NCI-H2029 (cell line): ENCODE measurements around the gene TBC1D2.

Experiments
- DNase-seq: peaks from one replicate; lab custom pipeline; 2025; lab: John Stamatoyannopoulos, UW

TBC1D2 gene

DNA sequence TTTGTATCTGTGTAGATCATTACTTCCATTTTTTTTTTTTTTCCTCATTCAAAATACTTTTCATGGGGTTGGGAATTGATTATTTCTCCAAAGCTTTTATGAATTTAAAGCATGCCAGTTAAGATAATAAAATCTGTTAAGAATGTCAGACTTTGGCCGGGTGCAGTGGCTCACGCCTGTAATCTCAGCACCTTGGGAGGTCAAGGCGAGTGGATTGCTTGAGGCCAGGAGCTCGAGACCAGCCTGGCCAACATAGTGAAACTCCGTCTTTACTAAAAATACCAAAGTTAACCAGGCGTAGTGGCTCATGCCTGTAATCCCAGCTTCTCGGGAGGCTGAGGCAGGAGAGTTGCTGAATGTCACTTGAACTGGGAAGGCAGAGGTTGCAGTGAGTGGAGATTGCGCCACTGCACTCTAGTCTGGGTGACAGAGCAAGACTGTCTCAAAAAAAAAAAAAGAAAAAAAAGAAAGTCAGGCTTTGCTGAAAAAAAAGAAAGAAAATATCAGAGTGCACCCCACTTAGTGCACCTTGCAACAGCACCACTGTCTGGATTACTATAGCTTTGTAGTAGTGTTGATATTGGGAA is 18.5 kb downstream of the TBC1D2 start:
- DNase-seq = no peak

DNA sequence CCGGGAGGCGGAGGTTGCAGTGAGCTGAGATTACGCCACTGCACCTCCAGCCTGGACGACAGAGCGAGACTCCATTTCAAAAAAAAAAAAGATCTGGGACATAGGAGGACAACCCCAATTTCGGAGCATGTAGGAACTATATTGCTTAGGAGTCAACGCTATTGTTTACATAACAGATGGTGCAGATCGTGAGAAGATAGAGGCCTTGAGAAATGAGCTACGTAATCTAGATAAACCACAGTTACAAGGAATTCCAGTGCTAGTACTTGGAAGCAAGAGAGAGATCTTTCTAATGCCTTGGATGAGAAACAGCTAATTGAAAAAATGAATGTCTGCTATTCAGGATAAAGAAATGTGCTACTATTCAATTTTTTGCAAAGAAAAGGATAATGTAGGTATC is 20.3 kb downstream of the TBC1D2 start:
- no peak for DNase-seq

DNA sequence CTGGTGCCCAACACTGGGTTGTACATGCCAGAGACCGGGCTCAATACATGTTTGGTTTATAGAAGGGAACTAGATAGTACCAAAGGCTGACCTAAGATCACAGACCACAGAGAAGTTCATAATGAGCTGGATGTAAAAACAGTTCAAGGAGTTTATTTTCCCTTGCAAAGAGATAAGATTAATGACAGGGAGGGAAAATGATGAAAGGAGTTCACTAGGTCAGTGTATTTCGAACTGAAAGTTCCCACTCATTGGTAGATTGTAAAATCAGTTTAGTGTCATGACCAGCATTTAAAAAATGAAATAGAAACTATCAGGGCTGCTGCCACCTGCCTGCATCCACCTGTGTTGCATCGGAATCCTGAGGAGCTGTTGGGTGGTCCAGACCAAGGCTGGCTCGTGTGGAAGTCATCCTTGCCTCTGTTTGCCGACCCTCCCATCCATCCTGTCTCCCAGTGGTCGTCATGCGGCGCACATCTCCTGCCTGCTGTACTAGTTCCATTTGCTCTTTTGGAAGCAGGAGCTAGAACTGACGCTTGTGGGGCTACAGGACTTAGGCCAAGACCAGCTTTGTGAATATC is 21.1 kb downstream of the TBC1D2 start:
- DNase-seq = no peak

DNA sequence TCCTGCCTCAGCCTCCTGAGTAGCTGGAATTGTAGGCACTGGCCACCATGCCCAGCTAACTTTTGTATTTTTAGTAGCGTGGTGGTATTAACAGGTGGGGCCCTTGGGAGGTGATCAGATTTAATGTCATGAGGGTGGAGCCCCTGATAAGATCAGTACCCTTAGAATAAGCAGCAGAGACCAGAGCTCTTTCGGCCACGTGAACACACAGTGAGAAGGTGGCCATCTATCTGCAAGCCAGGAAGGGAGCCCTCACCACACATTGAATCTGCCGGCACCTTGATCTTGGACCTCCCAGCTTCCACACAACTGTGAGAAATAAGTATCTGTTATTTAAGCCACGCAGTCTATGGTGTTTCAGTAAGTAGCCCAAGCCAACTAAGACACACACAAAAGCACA is 22.5 kb downstream of the TBC1D2 start:
- no peak for DNase-seq

DNA sequence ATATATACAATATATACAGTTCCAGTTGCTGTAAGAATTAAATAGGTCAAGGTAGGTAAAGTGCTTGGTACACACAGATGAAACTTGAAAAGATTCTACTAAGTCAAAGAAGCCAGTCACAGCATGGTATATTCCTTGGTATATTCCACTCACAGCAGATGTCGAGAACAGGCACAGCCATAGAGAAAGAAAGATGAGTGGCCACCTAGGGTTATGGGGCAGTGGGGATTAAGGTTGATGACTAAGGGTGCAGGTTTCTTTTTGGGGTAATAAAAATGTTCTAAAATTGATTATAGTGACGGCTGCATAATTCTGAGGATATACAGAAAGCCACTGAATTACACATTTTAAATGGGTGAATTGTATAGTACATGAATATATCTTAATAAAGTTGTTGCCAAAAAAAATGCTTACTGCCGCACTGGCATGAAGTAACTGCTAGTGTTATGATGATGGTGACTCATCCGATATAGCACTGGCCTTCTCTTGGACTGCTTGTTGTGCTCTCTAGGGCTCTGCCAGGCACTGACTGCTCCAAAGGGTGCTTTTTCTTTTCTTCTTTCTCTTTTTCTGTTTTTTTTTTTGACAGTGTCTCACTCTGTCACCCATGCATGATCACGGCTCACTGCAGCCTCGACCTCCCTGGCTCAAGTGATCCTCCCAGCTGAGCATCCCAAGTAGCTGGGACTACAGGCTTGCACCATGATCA is 23.5 kb downstream of the TBC1D2 start:
- no peak for DNase-seq

DNA sequence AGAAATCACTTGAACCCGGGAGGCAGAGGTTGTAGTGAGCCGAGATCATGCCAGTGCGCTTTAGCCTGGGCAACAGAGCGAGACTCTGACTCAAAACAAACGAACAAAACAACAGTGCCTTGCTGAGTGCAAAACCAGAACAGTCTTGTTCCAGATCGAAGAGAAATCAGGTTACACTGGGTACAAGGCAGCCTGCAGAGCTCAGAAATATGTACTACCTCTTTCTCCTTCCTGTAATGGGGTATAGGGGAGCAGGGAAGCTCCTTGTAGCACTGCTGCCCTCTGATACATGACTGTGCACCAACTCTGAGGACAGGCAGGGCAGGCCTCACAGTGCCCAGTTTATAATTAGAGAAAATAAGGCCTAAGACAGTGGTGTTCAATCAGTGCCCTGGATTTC is 24.7 kb downstream of the TBC1D2 start:
- no peak for DNase-seq

DNA sequence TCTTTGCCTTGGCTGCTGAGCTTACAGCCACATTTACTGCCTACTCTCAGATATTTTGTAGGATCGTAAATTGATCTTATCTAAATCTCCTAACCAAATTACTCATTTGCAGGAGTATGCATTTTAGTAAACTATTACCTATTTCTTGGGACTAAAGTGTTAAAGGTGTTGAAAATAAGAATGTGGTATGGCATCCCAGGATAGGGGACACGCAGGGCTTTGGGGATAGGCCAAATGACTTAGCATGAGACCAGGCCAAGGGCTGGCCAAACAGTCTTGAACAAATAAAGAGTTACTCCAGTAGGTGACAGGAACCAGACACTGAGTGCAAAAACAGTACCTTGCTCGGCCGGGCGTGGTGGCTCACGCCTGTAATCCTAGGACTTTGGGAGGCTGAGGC is 25.1 kb downstream of the TBC1D2 start:
- no peak for DNase-seq

DNA sequence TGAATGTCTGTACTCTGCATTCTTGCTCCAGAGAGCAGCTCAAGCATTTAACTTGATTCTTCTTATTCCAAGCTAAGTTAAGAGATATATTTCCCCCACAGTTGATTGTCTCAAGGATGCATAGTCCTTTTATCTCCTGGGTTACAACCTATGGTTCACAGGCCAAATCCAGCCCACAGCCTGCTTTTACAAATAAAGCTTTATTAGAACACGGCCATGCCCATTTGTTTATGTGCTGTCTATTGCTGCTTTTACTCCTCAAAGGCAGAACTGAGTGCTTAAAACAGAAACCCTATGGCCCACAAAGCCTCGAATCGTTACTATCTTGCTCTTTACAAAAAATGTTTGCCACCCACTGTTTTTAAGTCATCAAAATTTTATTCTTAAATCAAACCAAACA is 25.8 kb downstream of the TBC1D2 start:
- DNase-seq = no peak

DNA sequence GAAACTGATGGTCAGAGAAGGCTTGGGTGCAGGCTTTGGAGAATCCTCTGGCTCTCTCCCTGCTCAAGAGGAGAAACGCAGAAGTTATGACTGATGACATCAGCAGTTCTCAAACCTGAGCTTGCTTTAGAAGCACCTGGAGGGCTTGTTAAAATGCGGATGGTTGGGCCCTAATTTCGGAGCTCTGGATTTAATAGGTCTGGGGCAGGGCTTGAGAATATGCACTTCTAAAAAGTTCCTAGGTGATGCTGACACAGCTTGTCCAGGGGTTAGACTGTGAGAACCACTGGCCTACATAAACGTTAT is 26.4 kb downstream of the TBC1D2 start:
- DNase-seq = no peak

DNA sequence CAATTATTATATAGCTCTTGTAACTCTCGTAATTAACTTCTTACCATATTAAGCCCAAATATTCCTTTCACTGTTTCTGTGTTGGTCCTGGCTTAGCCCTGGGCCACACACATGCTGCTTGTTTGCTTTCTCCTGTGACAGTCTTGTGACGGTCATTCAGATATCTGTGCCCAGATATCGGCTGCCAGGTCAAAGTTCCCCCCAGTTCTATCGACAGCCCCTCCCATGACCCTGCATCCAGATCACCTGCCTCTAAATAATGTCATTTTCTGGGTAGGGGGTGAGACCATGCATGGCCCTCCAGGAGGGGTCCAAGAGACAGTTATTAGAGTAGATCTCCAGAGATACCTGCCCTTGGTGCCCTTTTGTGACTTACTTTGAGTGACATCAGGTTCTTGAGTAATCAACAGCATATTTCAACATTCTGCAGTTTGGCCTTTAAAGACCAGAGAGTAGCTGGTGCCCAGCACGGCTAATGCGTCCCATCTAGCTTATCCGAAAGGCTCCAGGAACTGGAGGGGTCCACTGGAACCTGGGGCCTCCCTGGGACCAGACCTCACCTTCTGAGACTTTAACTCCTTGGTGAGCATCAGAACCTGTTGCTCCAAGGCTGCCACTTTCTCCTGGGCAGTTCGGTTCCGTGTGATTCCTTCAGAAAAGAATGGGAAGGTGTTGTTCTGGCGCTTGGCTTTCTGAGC is 26.9 kb downstream of the TBC1D2 start:
- no peak for DNase-seq

DNA sequence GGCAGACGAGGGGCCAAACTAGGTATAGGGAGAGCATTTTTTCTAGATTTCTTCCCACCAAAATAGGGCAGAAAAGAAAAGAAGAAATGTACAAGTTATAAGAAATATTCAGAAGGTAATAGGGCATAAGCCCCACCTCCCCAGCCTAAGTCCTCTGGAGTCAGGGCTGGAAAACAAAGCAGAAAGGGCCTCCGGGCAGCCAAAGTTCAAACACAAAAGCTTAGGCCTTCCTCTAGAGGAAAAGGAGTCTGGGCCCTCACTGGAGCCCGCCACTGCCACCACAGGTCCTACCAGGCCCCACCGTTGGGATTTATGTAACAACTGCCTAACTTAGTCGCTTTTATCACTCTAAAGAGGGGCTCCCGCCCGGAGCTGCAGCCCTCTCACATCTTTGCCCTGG is 27.6 kb downstream of the TBC1D2 start:
- DNase-seq = no peak

DNA sequence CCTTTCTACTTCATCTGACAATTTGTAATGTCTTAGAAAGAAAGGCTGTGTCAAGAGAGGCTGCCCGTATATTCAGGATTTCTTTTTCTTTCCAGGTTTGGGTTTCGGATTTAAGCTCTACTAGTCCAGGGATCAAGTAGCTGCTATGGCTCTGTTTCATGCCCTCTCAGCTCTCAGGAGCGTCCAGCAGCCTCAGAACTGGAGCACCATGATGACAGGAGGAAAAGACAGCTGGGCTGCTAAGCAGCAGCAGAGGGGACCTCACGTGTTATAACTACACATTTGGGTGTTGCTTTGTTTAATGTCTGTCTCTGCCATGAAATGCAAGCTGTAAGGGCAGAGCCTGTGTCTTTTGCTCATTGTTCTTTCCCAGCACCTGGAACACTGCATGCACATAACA is 28.5 kb downstream of the TBC1D2 start:
- DNase-seq = no peak

DNA sequence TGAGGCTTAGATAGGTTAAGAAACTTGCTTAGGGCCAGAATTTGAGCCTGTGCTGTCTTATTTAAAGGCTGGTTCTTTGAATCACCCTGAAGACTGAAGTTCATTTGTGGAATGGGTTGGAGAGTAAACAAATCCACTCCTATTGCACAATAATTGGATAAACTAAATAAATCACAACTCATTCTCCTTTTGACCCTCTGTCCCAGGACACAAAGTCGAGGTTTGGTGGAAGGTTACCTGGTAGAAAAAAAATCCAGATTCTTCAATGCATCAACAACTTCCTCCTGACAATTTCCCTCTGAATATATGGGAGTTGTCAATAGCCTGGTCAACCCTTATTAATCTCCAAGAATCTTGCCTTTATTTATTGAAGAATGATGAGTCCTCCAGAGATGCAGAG is 28.9 kb downstream of the TBC1D2 start:
- no peak for DNase-seq

DNA sequence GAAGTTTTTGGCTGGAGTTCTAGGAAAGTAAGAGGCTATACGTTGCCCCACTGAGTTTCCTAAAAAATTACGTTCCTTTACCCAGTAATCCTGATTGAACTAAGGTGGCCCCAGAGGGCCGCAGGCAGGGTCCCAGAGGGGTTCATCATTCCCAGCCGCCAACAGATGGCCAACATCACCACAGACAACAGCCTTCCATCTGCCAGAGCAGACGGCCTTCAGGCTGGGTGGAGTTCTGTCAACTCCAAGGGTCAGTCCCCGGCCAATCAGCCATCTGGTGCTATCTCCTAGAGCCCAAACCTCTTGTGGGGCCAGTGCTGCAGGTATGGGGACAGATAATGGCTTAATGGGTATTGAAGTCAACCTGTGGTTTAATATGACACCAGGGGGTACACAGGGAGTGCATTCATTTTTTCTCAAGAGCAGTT is 30.4 kb downstream of the TBC1D2 start:
- DNase-seq = no peak

DNA sequence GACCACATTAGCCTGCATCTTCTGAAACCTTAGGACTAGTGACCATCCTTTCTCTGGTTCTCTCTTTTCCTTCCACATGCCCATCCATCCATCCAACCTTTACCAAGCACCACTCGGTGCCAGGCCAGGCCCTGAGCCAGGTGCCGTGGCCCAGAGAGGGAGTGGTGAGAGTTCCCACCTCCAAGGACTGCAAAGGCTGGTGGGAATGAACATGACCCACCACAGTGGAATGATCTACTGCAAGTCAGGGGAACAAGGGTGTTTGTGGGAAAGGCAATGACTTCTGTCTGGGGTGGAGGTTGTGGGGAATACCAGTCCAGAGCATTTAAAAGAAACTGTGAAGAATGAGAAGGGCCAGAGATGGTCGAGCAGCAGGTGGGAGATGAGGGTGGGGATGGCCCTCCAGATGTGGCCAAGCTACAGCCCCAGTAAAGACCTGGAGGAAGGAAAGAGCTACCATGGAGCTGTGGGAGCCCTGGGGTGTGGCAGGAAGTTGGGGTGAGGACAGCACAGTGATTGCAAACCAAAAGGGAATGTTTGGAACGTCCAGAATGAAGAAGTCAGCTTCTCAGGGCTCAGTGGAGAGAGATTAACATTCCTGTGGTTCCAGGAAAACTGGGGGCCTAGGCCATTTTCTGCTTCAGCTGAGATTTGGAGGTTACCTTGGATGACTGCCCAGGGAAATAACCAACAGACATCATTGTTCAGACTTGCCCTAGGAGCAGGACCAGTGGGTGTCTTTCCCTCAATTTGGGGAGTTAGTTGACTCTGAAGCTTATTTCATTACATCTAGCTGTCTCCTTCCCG is 32.4 kb downstream of the TBC1D2 start:
- DNase-seq = no peak

DNA sequence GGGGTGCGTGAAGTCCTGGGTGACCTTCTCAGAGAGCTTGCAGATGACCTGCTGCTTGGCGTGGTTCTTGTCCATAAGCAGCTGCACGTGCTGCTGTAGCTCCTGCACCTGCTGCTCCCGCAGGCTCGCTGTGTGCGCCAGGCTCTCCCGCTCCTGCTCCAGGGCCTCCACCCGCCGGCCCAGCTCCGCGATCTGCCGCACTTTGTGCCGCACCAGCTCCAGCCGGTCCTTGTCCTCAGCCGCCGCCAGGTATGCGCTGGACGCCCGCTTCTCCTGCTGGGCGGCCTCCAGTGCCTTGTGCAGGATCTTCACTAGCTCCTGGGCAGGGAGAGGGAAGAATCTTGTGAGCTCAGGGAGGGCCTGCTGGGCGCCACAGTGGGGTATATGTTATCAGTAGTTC is 34.5 kb downstream of the TBC1D2 start:
- no peak for DNase-seq

DNA sequence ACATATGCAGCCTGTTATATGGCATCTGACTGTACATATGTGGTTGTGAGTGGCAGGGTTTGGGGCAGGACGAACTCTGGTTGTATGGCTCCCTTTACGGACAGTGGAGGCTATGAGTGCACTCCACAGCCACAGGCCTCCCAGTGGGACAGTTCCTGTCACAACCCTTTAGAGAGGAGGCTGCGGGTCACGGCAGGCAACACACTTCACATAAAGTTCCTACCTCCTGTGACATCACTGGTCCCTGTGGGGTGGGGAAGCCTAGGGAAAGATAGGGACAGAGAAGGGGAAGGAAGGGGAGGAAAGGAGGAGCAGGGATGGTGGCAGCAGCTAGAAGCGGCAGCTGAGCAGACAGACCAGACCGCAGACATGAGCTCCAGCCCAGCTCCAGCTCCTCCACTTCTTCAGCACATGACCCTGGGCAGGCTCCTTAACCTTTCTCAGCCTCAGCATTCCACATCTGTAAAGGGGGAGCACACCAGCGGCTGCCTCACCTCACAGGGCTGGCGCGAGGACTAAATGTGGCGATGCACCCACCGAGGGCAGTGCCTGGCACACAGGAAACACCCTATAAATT is 35.6 kb downstream of the TBC1D2 start:
- DNase-seq = no peak

DNA sequence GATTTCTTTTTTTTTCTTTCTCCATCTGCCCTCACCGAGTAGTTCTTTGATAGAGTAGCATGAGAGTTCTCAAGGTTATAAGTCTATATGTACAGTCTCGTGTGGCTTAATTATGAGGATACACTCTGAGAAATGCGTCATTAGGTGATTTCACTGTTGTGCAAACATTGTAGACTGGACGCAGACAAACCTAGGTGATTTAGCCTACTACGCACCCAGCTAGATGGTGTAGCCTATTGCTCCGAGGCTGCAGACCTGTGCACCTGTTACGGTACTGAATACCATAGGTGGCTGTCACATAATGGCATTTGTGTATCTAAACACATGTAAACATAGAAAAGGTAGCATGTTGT is 36.1 kb downstream of the TBC1D2 start:
- peak; percentile 57 for DNase-seq

DNA sequence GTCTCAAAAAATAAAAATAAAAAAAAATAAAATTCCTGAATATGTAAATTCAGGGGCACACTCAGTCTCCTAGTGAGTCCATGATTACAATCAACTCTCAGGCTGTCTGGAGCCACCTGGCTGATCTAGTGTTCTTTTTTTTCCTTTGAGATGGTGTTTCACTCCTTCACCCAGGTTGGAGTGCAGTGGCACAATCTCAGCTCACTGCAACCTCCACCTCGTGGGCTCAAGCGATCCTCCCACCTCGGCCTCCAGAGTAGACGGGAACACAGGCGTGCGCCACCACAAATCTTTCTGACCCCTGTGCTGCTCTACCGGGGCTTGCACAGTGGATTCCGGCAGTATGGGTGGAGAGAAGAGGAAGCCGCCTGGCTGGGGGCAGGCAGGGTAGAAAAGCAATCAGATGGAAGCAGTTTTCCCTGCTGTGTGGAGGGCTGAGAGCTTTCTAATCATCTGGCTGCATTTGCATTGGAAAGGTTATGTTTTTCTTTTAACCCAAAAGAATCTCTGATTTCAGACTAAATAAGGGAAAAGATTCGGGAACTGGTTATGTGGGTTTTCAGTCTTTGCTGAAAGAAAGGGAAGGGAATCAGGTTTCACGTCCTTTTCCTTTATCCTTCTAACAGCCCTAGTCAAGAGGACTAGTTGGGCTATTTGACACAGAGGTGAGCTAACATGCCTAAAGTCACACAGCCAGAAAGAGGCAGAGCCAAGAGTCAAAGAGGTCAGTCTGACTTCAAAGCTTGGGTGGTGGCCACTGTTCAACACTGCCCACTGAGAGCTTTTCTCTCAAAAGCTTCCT is 36.7 kb downstream of the TBC1D2 start:
- DNase-seq = peak; percentile 57

DNA sequence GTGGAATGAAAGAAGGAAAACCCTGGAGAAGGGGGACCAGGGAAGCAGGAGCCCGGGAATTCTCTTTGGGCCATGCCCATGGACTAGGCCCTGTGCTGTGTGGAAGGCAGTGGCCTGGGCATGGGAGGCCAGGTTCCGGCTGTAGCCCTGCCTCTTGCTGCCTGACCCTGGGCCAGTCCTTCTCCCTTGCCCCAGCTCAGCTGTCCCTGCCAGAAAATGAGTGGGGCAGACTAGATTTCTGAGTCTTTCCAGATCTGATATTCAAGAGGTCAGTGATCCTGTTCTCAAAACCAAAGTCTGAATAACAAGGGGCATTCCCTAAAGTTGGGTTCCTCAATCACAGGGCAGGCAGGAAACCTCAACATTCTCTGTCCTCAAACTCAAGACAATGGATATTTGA is 38.2 kb downstream of the TBC1D2 start:
- DNase-seq = no peak

DNA sequence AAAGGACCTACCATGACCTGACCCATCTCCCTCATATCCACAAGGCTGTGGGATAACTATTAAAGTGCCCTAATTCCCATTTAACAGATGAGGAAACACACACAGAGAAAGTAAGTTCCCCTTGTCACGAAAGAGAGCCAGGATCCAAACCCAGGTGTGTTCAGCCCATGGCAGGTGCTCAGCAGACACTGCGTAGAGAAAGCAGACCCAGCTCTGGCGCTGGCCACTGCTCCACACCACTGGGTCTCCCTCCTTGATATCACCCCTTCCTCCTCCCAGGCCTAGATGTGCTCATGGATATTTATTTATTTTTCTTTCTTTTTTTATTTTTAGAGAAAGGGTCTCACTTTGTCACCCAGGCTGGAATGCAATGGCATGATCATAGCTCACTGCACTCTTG is 39.1 kb downstream of the TBC1D2 start:
- DNase-seq = no peak
